WTC11 (cell line): Measurements from ENCODE around the gene UVRAG. TPM values are rescaled to one million over a fixed set of nuclear protein-coding genes. Genes with fewer than 3 reads are reported as not detected.

Source experiments
- ATAC-seq: fragments of 200-7000 bp; cut with Tn5 transposase; 2 replicates; pipeline ENCODE4 v1.10.0; 2021; ENCODE audit warnings: mild to moderate bottlenecking, moderate library complexity
- CTCF ChIA-PET: fragments of 300-600 bp; sonication (Branson Sonifier 250); formaldehyde crosslinking; loops from one replicate; lab custom pipeline; 2021; ENCODE audit warnings: antibody characterized with exemption; lab: Charles Lee
- POLR2A ChIA-PET: fragments of 350-600 bp; sonication (Branson Sonifier 250); formaldehyde crosslinking; loops from one replicate; lab custom pipeline; 2021; ENCODE audit warnings: antibody characterized with exemption; lab: Charles Lee
- DNase-seq: peaks from one replicate; pipeline ENCODE4 v3.0.0; 2021; ENCODE audit warnings: low spot score
- H3K27ac Mint-ChIP-seq: 2 replicates; pipeline ENCODE4 v1.8.0; 2021; ENCODE audit warnings: mixed read lengths
- H3K27me3 Mint-ChIP-seq: 2 replicates; pipeline ENCODE4 v1.8.0; 2021; ENCODE audit warnings: low read depth, mild to moderate bottlenecking, moderate library complexity, mixed read lengths
- H3K36me3 Mint-ChIP-seq: 2 replicates; pipeline ENCODE4 v1.8.0; 2021; ENCODE audit warnings: mixed read lengths
- H3K4me1 Mint-ChIP-seq: 2 replicates; pipeline ENCODE4 v1.8.0; 2022; ENCODE audit warnings: mixed read lengths
- H3K4me3 Mint-ChIP-seq: 2 replicates; pipeline ENCODE4 v1.8.0; 2021; ENCODE audit warnings: mild to moderate bottlenecking, moderate library complexity, mixed read lengths
- H3K9me3 Mint-ChIP-seq: 2 replicates; pipeline ENCODE4 v1.8.0; 2021; ENCODE audit warnings: mixed read lengths
- ATF1 ChIP-seq: sonication (generic); formaldehyde crosslinking; IDR thresholded peaks from 2 replicates; pipeline ENCODE4 v1.8.1; 2023; ENCODE audit warnings: mild to moderate bottlenecking, moderate library complexity, missing genetic modification reagents
- CBFB ChIP-seq: sonication (generic); formaldehyde crosslinking; IDR thresholded peaks from 2 replicates; pipeline ENCODE4 v1.8.1; 2022; ENCODE audit warnings: mild to moderate bottlenecking, low read depth, missing genetic modification reagents
- RELA ChIP-seq: sonication (generic); formaldehyde crosslinking; IDR thresholded peaks from 2 replicates; pipeline ENCODE4 v1.8.1; 2022; ENCODE audit warnings: missing genetic modification reagents, mild to moderate bottlenecking, borderline replicate concordance
- SMAD3 ChIP-seq: sonication (generic); formaldehyde crosslinking; IDR thresholded peaks from 2 replicates; pipeline ENCODE4 v1.8.0; 2022; ENCODE audit warnings: missing genetic modification reagents, mild to moderate bottlenecking, borderline replicate concordance
- TCF7 ChIP-seq: sonication (generic); formaldehyde crosslinking; IDR thresholded peaks from 2 replicates; pipeline ENCODE4 v1.8.0; 2022; ENCODE audit warnings: mild to moderate bottlenecking, low read depth, missing genetic modification reagents, moderate library complexity
- ZNF263 ChIP-seq: sonication (generic); formaldehyde crosslinking; IDR thresholded peaks from 2 replicates; pipeline ENCODE4 v1.8.1; 2022; ENCODE audit warnings: low read depth, mild to moderate bottlenecking, moderate library complexity, missing genetic modification reagents
- ZNF396 ChIP-seq: fragments of 250-450 bp; sonication (Bioruptor Pico); IDR thresholded peaks from 2 replicates; pipeline ENCODE4 v1.8.0; 2021; ENCODE audit warnings: mild to moderate bottlenecking, moderate library complexity, borderline replicate concordance
- ZNF423 ChIP-seq: fragments of 250-450 bp; sonication (Bioruptor Pico); IDR thresholded peaks from 2 replicates; pipeline ENCODE4 v2.1.2; 2022; ENCODE audit warnings: mild to moderate bottlenecking, moderate library complexity
- total RNA-seq: library from RNA; stranded (reverse); gene quantifications from 3 replicates; pipeline ENCODE4 v1.2.3, GENCODE V29; 2021
- TF ChIP-seq, protein P1 (sequence below): fragments of 250-450 bp; sonication (Bioruptor Pico); IDR thresholded peaks from 2 replicates; pipeline ENCODE4 v1.9.0; 2021; ENCODE audit warnings: mild to moderate bottlenecking, borderline replicate concordance
- TF ChIP-seq, protein P2 (sequence below): fragments of 250-450 bp; sonication (Bioruptor Pico); IDR thresholded peaks from 2 replicates; pipeline ENCODE4 v1.8.0; 2021; ENCODE audit warnings: mild to moderate bottlenecking
- TF ChIP-seq, protein P3 (sequence below): sonication (generic); formaldehyde crosslinking; IDR thresholded peaks from 2 replicates; pipeline ENCODE4 v1.8.1; 2023; ENCODE audit warnings: mild to moderate bottlenecking, moderate library complexity, missing genetic modification reagents
- TF ChIP-seq, protein P4 (sequence below): fragments of 250-450 bp; sonication (Bioruptor Pico); conservative IDR thresholded peaks from 2 replicates; pipeline ENCODE4 v1.9.0; 2021; ENCODE audit warnings: mild to moderate bottlenecking
- TF ChIP-seq, protein P5 (sequence below): sonication (generic); formaldehyde crosslinking; IDR thresholded peaks from 2 replicates; pipeline ENCODE4 v1.8.0; 2022; ENCODE audit warnings: mild to moderate bottlenecking, missing genetic modification reagents
- TF ChIP-seq, protein P6 (sequence below): sonication (generic); formaldehyde crosslinking; IDR thresholded peaks from 2 replicates; pipeline ENCODE4 v1.8.0; 2023; ENCODE audit warnings: missing genetic modification reagents, mild to moderate bottlenecking, borderline replicate concordance
- TF ChIP-seq, protein P7 (sequence below): sonication (generic); formaldehyde crosslinking; IDR thresholded peaks from 2 replicates; pipeline ENCODE4 v1.8.1; 2023; ENCODE audit warnings: mild to moderate bottlenecking, missing genetic modification reagents
- TF ChIP-seq, protein P8 (sequence below): sonication (generic); formaldehyde crosslinking; conservative IDR thresholded peaks from 2 replicates; pipeline ENCODE4 v1.8.1; 2023; ENCODE audit warnings: mild to moderate bottlenecking, low read depth, missing genetic modification reagents, moderate library complexity

The UVRAG gene
- total RNA-seq, 1 experiment from 2014 or later = 14.5 TPM

DNA sequence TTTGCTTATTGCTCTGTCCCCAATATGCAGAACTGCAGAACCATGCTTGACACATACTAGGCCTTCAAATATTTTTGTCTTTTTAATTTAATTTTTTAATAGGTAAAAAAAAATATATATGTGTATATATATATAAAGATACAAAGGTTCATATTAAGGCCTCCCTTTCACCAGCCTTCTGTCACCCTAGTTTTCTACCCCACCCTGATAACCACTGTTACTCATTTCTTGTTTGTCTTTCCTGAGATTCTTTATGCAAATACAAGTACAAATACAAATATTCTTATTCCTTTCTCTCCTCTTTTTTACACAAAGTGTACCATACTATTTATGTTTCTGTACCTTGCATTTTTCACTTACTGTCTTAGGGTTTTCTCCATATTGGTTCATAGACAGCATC, 43.0 kb downstream of the UVRAG start (continued):
- TF ChIP-seq, protein P1, sequence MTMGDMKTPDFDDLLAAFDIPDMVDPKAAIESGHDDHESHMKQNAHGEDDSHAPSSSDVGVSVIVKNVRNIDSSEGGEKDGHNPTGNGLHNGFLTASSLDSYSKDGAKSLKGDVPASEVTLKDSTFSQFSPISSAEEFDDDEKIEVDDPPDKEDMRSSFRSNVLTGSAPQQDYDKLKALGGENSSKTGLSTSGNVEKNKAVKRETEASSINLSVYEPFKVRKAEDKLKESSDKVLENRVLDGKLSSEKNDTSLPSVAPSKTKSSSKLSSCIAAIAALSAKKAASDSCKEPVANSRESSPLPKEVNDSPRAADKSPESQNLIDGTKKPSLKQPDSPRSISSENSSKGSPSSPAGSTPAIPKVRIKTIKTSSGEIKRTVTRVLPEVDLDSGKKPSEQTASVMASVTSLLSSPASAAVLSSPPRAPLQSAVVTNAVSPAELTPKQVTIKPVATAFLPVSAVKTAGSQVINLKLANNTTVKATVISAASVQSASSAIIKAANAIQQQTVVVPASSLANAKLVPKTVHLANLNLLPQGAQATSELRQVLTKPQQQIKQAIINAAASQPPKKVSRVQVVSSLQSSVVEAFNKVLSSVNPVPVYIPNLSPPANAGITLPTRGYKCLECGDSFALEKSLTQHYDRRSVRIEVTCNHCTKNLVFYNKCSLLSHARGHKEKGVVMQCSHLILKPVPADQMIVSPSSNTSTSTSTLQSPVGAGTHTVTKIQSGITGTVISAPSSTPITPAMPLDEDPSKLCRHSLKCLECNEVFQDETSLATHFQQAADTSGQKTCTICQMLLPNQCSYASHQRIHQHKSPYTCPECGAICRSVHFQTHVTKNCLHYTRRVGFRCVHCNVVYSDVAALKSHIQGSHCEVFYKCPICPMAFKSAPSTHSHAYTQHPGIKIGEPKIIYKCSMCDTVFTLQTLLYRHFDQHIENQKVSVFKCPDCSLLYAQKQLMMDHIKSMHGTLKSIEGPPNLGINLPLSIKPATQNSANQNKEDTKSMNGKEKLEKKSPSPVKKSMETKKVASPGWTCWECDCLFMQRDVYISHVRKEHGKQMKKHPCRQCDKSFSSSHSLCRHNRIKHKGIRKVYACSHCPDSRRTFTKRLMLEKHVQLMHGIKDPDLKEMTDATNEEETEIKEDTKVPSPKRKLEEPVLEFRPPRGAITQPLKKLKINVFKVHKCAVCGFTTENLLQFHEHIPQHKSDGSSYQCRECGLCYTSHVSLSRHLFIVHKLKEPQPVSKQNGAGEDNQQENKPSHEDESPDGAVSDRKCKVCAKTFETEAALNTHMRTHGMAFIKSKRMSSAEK = no peak
- TF ChIP-seq, protein P2, sequence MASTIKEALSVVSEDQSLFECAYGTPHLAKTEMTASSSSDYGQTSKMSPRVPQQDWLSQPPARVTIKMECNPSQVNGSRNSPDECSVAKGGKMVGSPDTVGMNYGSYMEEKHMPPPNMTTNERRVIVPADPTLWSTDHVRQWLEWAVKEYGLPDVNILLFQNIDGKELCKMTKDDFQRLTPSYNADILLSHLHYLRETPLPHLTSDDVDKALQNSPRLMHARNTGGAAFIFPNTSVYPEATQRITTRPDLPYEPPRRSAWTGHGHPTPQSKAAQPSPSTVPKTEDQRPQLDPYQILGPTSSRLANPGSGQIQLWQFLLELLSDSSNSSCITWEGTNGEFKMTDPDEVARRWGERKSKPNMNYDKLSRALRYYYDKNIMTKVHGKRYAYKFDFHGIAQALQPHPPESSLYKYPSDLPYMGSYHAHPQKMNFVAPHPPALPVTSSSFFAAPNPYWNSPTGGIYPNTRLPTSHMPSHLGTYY = no peak
- no peak for TF ChIP-seq ZNF423 (CRISPR knock-in tag)
- no peak for TF ChIP-seq RELA (CRISPR knock-in tag)
- TF ChIP-seq ZNF263 (CRISPR knock-in tag) = no peak
- TF ChIP-seq, protein P3, sequence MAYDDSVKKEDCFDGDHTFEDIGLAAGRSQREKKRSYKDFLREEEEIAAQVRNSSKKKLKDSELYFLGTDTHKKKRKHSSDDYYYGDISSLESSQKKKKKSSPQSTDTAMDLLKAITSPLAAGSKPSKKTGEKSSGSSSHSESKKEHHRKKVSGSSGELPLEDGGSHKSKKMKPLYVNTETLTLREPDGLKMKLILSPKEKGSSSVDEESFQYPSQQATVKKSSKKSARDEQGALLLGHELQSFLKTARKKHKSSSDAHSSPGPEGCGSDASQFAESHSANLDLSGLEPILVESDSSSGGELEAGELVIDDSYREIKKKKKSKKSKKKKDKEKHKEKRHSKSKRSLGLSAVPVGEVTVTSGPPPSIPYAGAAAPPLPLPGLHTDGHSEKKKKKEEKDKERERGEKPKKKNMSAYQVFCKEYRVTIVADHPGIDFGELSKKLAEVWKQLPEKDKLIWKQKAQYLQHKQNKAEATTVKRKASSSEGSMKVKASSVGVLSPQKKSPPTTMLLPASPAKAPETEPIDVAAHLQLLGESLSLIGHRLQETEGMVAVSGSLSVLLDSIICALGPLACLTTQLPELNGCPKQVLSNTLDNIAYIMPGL (CRISPR knock-in tag) = no peak
- TF ChIP-seq ATF1 = no peak
- TF ChIP-seq, protein P4, sequence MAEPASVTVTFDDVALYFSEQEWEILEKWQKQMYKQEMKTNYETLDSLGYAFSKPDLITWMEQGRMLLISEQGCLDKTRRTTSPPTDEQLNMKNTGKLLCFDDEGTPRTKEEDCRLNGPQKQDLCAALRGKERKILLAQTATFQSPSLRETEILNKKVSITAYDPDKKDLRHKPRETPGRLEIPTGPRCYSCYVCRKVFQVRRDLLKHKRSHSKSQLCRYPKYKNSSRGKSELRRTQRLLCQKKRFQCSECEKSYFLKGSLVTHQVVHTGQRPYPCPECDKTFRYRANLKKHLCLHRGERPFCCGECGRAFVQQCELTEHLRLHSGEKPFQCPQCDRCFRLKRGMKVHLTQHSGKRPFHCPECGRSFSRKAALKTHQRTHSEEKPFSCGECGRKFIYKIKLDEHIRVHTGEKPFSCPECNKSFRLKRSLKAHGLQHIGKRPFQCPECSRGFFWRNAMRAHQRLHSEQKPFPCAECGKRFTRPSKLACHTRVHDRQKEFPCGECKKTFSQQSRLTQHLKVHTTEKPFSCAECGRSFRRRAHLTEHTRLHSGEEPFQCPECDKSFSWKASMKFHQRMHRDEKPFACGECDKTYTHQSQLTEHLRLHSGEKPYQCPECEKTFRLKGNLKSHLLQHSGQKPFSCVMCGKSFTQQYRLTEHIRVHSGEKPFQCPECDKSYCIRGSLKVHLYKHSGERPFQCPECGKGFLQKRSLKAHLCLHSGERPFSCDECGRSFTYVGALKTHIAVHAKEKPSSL = no peak
- TF ChIP-seq, protein P5, sequence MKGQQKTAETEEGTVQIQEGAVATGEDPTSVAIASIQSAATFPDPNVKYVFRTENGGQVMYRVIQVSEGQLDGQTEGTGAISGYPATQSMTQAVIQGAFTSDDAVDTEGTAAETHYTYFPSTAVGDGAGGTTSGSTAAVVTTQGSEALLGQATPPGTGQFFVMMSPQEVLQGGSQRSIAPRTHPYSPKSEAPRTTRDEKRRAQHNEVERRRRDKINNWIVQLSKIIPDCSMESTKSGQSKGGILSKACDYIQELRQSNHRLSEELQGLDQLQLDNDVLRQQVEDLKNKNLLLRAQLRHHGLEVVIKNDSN (CRISPR knock-in tag) = no peak

DNA sequence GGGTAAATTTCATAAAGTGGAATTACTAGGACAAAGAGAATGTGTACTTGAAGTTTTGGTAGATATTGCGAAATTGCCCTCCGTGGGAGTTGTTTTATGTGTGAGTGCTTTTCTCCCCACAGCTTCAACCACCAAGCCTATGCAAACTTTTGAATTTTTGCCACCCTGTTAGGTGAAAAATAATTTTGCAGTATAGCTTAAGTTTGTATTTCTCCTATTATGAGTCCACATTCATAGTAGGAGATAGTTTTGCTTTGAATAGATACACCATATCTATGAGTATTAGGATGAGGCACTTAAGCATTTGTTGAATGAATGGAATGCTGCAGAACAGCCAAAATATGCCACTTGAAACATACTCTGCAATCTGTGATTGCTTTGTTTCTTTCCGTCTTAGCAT, 43.6 kb downstream of the UVRAG start:
- Mint-ChIP-seq H3K4me3 (no peak overlapping the region), H3K27me3 (no peaks in the 10 kb centered on the region), H3K36me3 (peaks cover 3% of the 10 kb centered on the region; the same call in 1 of the 2 replicates), H3K4me1 (no peaks in the 10 kb centered on the region), H3K27ac (no peak overlapping the region), H3K9me3 (peaks cover 3% of the 10 kb centered on the region)
- DNase-seq (no peak), ATAC-seq (no peak)
- POLR2A ChIA-PET = no interaction called here
- CTCF ChIA-PET = no interaction called here
- TF ChIP-seq SMAD3 (CRISPR knock-in tag) (no peak), ZNF396 (CRISPR knock-in tag) (no peak), TCF7 (CRISPR knock-in tag) (no peak), CBFB (CRISPR knock-in tag) (no peak)
- TF ChIP-seq, protein P6, sequence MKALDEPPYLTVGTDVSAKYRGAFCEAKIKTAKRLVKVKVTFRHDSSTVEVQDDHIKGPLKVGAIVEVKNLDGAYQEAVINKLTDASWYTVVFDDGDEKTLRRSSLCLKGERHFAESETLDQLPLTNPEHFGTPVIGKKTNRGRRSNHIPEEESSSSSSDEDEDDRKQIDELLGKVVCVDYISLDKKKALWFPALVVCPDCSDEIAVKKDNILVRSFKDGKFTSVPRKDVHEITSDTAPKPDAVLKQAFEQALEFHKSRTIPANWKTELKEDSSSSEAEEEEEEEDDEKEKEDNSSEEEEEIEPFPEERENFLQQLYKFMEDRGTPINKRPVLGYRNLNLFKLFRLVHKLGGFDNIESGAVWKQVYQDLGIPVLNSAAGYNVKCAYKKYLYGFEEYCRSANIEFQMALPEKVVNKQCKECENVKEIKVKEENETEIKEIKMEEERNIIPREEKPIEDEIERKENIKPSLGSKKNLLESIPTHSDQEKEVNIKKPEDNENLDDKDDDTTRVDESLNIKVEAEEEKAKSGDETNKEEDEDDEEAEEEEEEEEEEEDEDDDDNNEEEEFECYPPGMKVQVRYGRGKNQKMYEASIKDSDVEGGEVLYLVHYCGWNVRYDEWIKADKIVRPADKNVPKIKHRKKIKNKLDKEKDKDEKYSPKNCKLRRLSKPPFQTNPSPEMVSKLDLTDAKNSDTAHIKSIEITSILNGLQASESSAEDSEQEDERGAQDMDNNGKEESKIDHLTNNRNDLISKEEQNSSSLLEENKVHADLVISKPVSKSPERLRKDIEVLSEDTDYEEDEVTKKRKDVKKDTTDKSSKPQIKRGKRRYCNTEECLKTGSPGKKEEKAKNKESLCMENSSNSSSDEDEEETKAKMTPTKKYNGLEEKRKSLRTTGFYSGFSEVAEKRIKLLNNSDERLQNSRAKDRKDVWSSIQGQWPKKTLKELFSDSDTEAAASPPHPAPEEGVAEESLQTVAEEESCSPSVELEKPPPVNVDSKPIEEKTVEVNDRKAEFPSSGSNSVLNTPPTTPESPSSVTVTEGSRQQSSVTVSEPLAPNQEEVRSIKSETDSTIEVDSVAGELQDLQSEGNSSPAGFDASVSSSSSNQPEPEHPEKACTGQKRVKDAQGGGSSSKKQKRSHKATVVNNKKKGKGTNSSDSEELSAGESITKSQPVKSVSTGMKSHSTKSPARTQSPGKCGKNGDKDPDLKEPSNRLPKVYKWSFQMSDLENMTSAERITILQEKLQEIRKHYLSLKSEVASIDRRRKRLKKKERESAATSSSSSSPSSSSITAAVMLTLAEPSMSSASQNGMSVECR (CRISPR knock-in tag) = no peak
- TF ChIP-seq, protein P7, sequence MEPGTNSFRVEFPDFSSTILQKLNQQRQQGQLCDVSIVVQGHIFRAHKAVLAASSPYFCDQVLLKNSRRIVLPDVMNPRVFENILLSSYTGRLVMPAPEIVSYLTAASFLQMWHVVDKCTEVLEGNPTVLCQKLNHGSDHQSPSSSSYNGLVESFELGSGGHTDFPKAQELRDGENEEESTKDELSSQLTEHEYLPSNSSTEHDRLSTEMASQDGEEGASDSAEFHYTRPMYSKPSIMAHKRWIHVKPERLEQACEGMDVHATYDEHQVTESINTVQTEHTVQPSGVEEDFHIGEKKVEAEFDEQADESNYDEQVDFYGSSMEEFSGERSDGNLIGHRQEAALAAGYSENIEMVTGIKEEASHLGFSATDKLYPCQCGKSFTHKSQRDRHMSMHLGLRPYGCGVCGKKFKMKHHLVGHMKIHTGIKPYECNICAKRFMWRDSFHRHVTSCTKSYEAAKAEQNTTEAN = no peak
- TF ChIP-seq, protein P8, sequence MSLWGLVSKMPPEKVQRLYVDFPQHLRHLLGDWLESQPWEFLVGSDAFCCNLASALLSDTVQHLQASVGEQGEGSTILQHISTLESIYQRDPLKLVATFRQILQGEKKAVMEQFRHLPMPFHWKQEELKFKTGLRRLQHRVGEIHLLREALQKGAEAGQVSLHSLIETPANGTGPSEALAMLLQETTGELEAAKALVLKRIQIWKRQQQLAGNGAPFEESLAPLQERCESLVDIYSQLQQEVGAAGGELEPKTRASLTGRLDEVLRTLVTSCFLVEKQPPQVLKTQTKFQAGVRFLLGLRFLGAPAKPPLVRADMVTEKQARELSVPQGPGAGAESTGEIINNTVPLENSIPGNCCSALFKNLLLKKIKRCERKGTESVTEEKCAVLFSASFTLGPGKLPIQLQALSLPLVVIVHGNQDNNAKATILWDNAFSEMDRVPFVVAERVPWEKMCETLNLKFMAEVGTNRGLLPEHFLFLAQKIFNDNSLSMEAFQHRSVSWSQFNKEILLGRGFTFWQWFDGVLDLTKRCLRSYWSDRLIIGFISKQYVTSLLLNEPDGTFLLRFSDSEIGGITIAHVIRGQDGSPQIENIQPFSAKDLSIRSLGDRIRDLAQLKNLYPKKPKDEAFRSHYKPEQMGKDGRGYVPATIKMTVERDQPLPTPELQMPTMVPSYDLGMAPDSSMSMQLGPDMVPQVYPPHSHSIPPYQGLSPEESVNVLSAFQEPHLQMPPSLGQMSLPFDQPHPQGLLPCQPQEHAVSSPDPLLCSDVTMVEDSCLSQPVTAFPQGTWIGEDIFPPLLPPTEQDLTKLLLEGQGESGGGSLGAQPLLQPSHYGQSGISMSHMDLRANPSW (CRISPR knock-in tag) = no peak
